ENCODE data around the gene PRKCZ. TPM values are rescaled to one million over a fixed set of nuclear protein-coding genes. Genes with fewer than 3 reads are reported as not detected.
"Not testable (repeated sequence)": the region's sequence is repeated elsewhere in the genome, so short reads cannot be mapped to it uniquely, and the experiment has no call there.

PRKCZ gene
- total and polyA plus RNA-seq, 2 experiments from 2014 or later = 26.2 to 36.9 TPM

DNA sequence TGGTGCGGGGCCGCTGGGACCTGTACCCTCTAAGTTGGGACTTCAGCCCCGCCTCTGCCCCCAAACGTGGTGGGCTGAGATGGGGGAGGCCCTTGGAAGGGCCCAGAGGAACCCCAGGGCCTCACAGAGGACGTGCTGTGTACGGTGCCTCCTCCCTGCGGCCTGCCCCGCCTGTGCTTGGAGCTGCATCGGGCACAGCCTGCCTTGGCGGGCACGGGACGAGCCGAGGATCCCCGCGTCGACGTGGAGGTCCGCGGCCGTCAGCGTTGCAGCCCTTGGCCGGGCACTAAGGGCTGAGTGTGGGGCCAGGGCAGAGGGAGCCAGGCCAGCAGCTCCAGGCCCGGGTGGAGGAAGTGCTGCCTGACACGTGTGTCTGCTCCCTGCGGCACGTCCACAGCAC is 43.4 kb downstream of the PRKCZ start:
- H3F3A ChIP-seq (replicated peaks; ENCODE audit: low read depth) = no peaks in the 10 kb centered on the region
- H3K4me3 ChIP-seq = no peak overlapping the region
- peaks cover 23% of the 10 kb centered on the region for H3K36me3 Mint-ChIP-seq (ENCODE audit: low read depth)
- no peak overlapping the region for H3K27ac ChIP-seq (ENCODE audit: low read depth)
- H2AFZ ChIP-seq = no peak overlapping the region
- TF ChIP-seq ZNF331 (CRISPR knock-in tag; IDR thresholded peaks at IDR 0.05; ENCODE audit: low read depth) = no peak
- TF ChIP-seq EZH2 (IDR thresholded peaks at IDR 0.05; ENCODE audit: low read depth, unreplicated experiment) = no peak
- no peak for TF ChIP-seq CREB1 (CRISPR knock-in tag; IDR thresholded peaks at IDR 0.05; ENCODE audit: low read depth)
- H3K36me3 ChIP-seq (ENCODE audit: insufficient read depth) = no peaks in the 10 kb centered on the region
- no peaks in the 10 kb centered on the region for H4K20me1 ChIP-seq (replicated peaks; ENCODE audit: insufficient read depth)
- ATAC-seq (no peak), DNase-seq (ENCODE audit: low spot score) (no peak)
- H3K79me2 ChIP-seq (replicated peaks; ENCODE audit: insufficient read depth) = peaks cover 5% of the 10 kb centered on the region; the same call in 1 of the 2 replicates
- no peaks in the 10 kb centered on the region for H3K27me3 ChIP-seq (ENCODE audit: insufficient read depth)
- no peak overlapping the region for H3K4me3 Mint-ChIP-seq
- H3K4me2 ChIP-seq = no peak overlapping the region
- peaks cover 12% of the 10 kb centered on the region for H3K9me3 Mint-ChIP-seq
- H3K9me2 ChIP-seq (ENCODE audit: insufficient read depth) = no peaks in the 10 kb centered on the region
- H3K27me3 Mint-ChIP-seq (ENCODE audit: insufficient read depth, low read depth, poor library complexity) = peaks cover 4% of the 10 kb centered on the region
- peaks cover 7% of the 10 kb centered on the region for H3K4me1 Mint-ChIP-seq
- peaks cover 4% of the 10 kb centered on the region; the same call in 1 of the 2 replicates for H3K4me1 ChIP-seq (ENCODE audit: insufficient read depth)
- H3K27ac Mint-ChIP-seq = no peak overlapping the region

DNA sequence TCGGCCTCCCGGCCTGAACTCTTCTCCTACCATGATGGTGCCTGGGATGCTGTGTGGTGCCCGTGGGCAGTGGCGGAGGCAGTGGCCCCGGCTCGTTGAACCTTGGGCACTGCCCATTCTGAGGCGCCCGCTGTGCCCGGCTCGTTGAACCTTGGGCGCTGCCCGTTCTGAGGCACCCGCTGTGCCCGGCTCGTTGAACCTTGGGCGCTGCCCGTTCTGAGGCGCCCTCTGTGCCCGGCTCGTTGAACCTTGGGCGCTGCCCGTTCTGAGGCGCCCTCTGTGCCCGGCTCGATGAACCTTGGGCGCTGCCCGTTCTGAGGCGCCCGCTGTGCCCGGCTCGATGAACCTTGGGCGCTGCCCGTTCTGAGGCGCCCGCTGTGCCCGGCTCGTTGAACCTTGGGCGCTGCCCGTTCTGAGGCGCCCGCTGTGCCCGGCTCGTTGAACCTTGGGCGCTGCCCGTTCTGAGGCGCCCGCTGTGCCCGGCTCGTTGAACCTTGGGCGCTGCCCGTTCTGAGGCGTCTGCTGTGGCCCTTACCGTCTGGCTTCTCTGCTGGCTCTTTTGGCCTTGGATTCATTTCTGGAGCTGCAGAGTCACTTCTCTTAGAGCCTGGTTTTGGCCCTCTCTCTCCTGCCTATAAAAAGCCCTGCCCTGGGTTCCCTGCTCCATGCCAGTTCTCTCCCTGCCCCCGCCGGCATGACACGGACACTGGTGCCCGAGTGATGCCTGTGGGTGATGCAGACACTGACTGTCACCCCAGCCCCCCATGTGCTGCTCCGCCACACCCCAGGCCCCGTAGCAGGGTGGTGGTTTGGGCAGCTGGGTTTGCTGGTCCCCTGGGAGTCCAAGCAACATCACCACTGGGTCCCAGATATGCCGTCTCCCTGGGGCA is 44.3 kb downstream of the PRKCZ start:
- not testable (repeated sequence) for H3K27ac ChIP-seq (ENCODE audit: low read depth); H3K27me3 ChIP-seq (ENCODE audit: insufficient read depth); H3K36me3 ChIP-seq (ENCODE audit: insufficient read depth); H3K79me2 ChIP-seq (replicated peaks; ENCODE audit: insufficient read depth); H3K9me2 ChIP-seq (ENCODE audit: insufficient read depth); H3K4me3 ChIP-seq; H4K20me1 ChIP-seq (replicated peaks; ENCODE audit: insufficient read depth); H3K4me1 Mint-ChIP-seq; H3F3A ChIP-seq (replicated peaks; ENCODE audit: low read depth); H3K4me1 ChIP-seq (ENCODE audit: insufficient read depth); H2AFZ ChIP-seq; H3K27ac Mint-ChIP-seq; ATAC-seq; H3K27me3 Mint-ChIP-seq (ENCODE audit: insufficient read depth, low read depth, poor library complexity); H3K4me2 ChIP-seq; H3K4me3 Mint-ChIP-seq; DNase-seq (ENCODE audit: low spot score)
- Mint-ChIP-seq H3K9me3 (peaks cover 12% of the 10 kb centered on the region), H3K36me3 (ENCODE audit: low read depth) (peaks cover 27% of the 10 kb centered on the region)

- no peak overlapping the region for H3K4me2 ChIP-seq
- H3K79me2 ChIP-seq (replicated peaks; ENCODE audit: insufficient read depth) = peaks cover 2% of the 10 kb centered on the region; the same call in 1 of the 2 replicates
- DNase-seq (ENCODE audit: low spot score) (no peak), ATAC-seq (no peak)
- peaks cover 4% of the 10 kb centered on the region; the same call in 1 of the 2 replicates for H3K4me1 ChIP-seq (ENCODE audit: insufficient read depth)
- no peaks in the 10 kb centered on the region for H3K36me3 ChIP-seq (ENCODE audit: insufficient read depth)
- Mint-ChIP-seq H3K4me1 (peaks cover 7% of the 10 kb centered on the region), H3K27me3 (ENCODE audit: insufficient read depth, low read depth, poor library complexity) (peaks cover 6% of the 10 kb centered on the region), H3K36me3 (ENCODE audit: low read depth) (peaks cover 27% of the 10 kb centered on the region), H3K27ac (no peak overlapping the region), H3K4me3 (no peak overlapping the region), H3K9me3 (peaks cover 12% of the 10 kb centered on the region)
- H3K27me3 ChIP-seq (ENCODE audit: insufficient read depth) = no peaks in the 10 kb centered on the region
- H3K9me2 ChIP-seq (ENCODE audit: insufficient read depth) = no peaks in the 10 kb centered on the region
- H2AFZ ChIP-seq = no peak overlapping the region
- no peak overlapping the region for H3K27ac ChIP-seq (ENCODE audit: low read depth)
- H4K20me1 ChIP-seq (replicated peaks; ENCODE audit: insufficient read depth) = no peaks in the 10 kb centered on the region
- no peak overlapping the region for H3K4me3 ChIP-seq
- H3F3A ChIP-seq (replicated peaks; ENCODE audit: low read depth) = no peaks in the 10 kb centered on the region
- no peak for TF ChIP-seq POLR2AphosphoS5 (IDR thresholded peaks at IDR 0.05; ENCODE audit: low read depth)
- TF ChIP-seq EZH2phosphoT487 (IDR thresholded peaks at IDR 0.05; ENCODE audit: unreplicated experiment) = no peak
- TF ChIP-seq, protein P1, sequence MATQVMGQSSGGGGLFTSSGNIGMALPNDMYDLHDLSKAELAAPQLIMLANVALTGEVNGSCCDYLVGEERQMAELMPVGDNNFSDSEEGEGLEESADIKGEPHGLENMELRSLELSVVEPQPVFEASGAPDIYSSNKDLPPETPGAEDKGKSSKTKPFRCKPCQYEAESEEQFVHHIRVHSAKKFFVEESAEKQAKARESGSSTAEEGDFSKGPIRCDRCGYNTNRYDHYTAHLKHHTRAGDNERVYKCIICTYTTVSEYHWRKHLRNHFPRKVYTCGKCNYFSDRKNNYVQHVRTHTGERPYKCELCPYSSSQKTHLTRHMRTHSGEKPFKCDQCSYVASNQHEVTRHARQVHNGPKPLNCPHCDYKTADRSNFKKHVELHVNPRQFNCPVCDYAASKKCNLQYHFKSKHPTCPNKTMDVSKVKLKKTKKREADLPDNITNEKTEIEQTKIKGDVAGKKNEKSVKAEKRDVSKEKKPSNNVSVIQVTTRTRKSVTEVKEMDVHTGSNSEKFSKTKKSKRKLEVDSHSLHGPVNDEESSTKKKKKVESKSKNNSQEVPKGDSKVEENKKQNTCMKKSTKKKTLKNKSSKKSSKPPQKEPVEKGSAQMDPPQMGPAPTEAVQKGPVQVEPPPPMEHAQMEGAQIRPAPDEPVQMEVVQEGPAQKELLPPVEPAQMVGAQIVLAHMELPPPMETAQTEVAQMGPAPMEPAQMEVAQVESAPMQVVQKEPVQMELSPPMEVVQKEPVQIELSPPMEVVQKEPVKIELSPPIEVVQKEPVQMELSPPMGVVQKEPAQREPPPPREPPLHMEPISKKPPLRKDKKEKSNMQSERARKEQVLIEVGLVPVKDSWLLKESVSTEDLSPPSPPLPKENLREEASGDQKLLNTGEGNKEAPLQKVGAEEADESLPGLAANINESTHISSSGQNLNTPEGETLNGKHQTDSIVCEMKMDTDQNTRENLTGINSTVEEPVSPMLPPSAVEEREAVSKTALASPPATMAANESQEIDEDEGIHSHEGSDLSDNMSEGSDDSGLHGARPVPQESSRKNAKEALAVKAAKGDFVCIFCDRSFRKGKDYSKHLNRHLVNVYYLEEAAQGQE (IDR thresholded peaks at IDR 0.05; ENCODE audit: unreplicated experiment) = no peak
Observed at GRCh38 chr1:2095394-2095793, 45.2 kb downstream of the PRKCZ start.
